SK-N-SH treated with all-trans-retinoic acid at 6 μM for 48 hours (cell line): ENCODE measurements around the gene NCAM1.

Experiments
- TCF4 ChIP-seq: fragments of 250-450 bp; sonication (Bioruptor Pico); IDR thresholded peaks from 2 replicates; pipeline ENCODE4 v1.8.0; 2021; ENCODE audit warnings: mild to moderate bottlenecking, moderate library complexity, borderline replicate concordance
- ZC3H10 ChIP-seq: fragments of 250-450 bp; sonication (Bioruptor Pico); IDR thresholded peaks from 2 replicates; pipeline ENCODE4 v1.5.1; 2021; ENCODE audit warnings: mild to moderate bottlenecking, moderate library complexity
- ZFP30 ChIP-seq: fragments of 450-650 bp; formaldehyde crosslinking; IDR thresholded peaks from 2 replicates; pipeline ENCODE4 v1.5.0; 2022; ENCODE audit warnings: mild to moderate bottlenecking, moderate library complexity
- TF ChIP-seq, protein P1 (sequence below): fragments of 250-450 bp; sonication (Bioruptor Pico); IDR thresholded peaks from 2 replicates; pipeline ENCODE4 v1.5.1; 2020; ENCODE audit warnings: low read depth, mild to moderate bottlenecking, moderate library complexity

DNA sequence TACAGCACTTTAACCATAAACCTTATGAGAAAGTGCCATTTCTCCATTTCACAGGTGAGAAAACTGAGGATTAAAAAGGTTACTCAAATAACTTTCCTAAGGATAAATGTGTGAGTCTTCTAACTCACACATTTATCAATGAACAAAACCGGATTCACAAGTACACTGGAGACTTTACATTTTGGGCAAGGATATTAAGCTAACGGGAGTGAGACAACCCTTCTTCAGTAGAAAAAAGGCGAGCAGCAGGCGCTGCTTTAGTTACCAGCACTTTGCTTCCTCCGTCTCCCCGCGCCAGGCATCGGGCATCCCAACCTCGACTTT lies 352.8 kb downstream of the NCAM1 start:
- TF ChIP-seq, protein P1, sequence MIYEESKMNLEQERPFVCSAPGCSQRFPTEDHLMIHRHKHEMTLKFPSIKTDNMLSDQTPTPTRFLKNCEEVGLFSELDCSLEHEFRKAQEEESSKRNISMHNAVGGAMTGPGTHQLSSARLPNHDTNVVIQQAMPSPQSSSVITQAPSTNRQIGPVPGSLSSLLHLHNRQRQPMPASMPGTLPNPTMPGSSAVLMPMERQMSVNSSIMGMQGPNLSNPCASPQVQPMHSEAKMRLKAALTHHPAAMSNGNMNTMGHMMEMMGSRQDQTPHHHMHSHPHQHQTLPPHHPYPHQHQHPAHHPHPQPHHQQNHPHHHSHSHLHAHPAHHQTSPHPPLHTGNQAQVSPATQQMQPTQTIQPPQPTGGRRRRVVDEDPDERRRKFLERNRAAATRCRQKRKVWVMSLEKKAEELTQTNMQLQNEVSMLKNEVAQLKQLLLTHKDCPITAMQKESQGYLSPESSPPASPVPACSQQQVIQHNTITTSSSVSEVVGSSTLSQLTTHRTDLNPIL (CRISPR knock-in tag), result no peak
- TF ChIP-seq ZFP30 (CRISPR knock-in tag), result no peak
- TF ChIP-seq ZC3H10 (CRISPR knock-in tag), result no peak
- TF ChIP-seq TCF4 (CRISPR knock-in tag), result no peak
